HL-60 (cell line): Measurements from ENCODE around the gene NCOA5.

Experiments used
- CTCF ChIP-seq: IDR thresholded peaks from one replicate; pipeline ENCODE4 v1.5.1; 2011; ENCODE audit warnings: low read length, control low read depth, inconsistent platforms; ENCODE audit not compliant: insufficient read depth
- GABPA ChIP-seq: IDR thresholded peaks from 2 replicates; pipeline ENCODE4 v1.6.1; 2012; ENCODE audit warnings: low read depth
- POLR2AphosphoS5 ChIP-seq: IDR thresholded peaks from 2 replicates; pipeline ENCODE4 v1.6.1; 2012; ENCODE audit warnings: low read depth
- REST ChIP-seq: IDR thresholded peaks from 2 replicates; pipeline ENCODE4 v1.6.1; 2012; ENCODE audit warnings: low read depth; ENCODE audit not compliant: insufficient replicate concordance
- SPI1 ChIP-seq: IDR thresholded peaks from 2 replicates; pipeline ENCODE4 v1.6.1; 2012; ENCODE audit warnings: low read depth, mild to moderate bottlenecking, borderline replicate concordance

DNA sequence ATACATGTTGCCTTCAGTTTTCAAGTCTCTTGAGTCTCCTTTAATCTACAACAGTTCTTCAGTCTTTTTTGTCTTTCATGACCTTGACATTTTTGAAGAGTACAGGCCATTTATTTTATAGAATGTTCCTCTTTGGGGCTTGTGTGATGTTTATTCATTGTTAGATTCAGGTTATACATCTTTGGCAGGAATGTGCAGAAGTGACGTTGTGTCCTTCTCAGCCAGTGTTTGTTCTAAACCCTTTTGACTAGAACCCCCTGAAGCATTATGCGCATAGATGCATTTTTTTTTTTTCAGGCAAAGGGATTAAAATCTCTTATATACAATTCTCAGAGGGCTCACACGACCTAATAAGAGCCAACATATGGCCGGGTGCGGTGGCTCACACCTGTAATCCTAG lies 11.2 kb upstream of the NCOA5 start:
- TF ChIP-seq POLR2AphosphoS5: no peak
- no peak for TF ChIP-seq CTCF
- TF ChIP-seq GABPA: no peak
- TF ChIP-seq REST: no peak
- TF ChIP-seq SPI1: no peak
